CD14-positive monocyte (primary cell): Measurements from ENCODE around the gene AARS2. TPM values are rescaled to one million over a fixed set of nuclear protein-coding genes. Genes with fewer than 3 reads are reported as not detected.
A peak's percentile ranks its signal among the peaks of the same experiment; 100 is the strongest.

Source experiments
- DNase-seq, 3 donors: peaks; one replicate each; pipeline ENCODE4 v3.0.0-alpha.2; 2011 to 2022
- H2AFZ ChIP-seq: 2 replicates; pipeline ENCODE4 v1.6.0; 2012; ENCODE audit warnings: mild to moderate bottlenecking, low read depth, low read length, inconsistent platforms; ENCODE audit not compliant: insufficient read depth, poor library complexity, severe bottlenecking
- H3K27ac ChIP-seq, 2 donors: 1 replicate in 1 of 2; 2 replicates in 1 of 2; pipeline ENCODE4 v1.5.1; 2012 to 2013; ENCODE audit warnings: low read length in 2 of 2, control low read depth in 1 of 2, inconsistent platforms in 1 of 2, low read depth in 1 of 2, mild to moderate bottlenecking in 1 of 2
- H3K27me3 ChIP-seq, 2 donors: one replicate each; pipeline versions ENCODE4 v1.6.0 to v1.6.1; 2011 to 2013; ENCODE audit warnings: low read length in 2 of 2; ENCODE audit not compliant: control insufficient read depth in 2 of 2, insufficient read depth in 2 of 2
- H3K36me3 ChIP-seq, 2 donors: replicated peaks in 1 of 2; 1 replicate in 1 of 2; 2 replicates in 1 of 2; pipeline versions ENCODE4 v1.5.1 to v1.6.1; 2012 to 2013; ENCODE audit warnings: low read length in 2 of 2, control low read depth in 1 of 2, inconsistent platforms in 1 of 2, mild to moderate bottlenecking in 1 of 2; ENCODE audit not compliant: insufficient read depth in 2 of 2, control insufficient read depth in 1 of 2
- H3K4me1 ChIP-seq, 2 donors: 1 replicate in 1 of 2; 2 replicates in 1 of 2; pipeline versions ENCODE4 v1.5.1 to v1.6.1; 2012 to 2013; ENCODE audit warnings: low read length in 2 of 2, control low read depth in 1 of 2, inconsistent platforms in 1 of 2, mild to moderate bottlenecking in 1 of 2, moderate library complexity in 1 of 2; ENCODE audit not compliant: insufficient read depth in 2 of 2, control insufficient read depth in 1 of 2
- H3K4me2 ChIP-seq: replicated peaks from 2 replicates; pipeline ENCODE3; 2012; ENCODE audit warnings: low read length, moderate library complexity, mild to moderate bottlenecking; ENCODE audit not compliant: poor library complexity, severe bottlenecking; ENCODE audit errors: extremely low read depth
- H3K4me3 ChIP-seq, 3 experiments: fragments of 200-600 bp in 1 of 3; sonication (generic) in 1 of 3; replicated peaks in 1 of 3; 1 replicate in 2 of 3; 2 replicates in 1 of 3; pipeline ENCODE4 v1.5.1; 2011 to 2013; ENCODE audit warnings: low read length in 3 of 3, mild to moderate bottlenecking in 3 of 3, control low read depth in 2 of 3, low read depth in 2 of 3, inconsistent platforms in 1 of 3, moderate library complexity in 1 of 3
- H3K79me2 ChIP-seq: 2 replicates; pipeline ENCODE4 v1.6.0; 2012; ENCODE audit warnings: mild to moderate bottlenecking, control low read depth, inconsistent platforms, low read length, moderate library complexity; ENCODE audit not compliant: insufficient read depth
- H3K9ac ChIP-seq: 2 replicates; pipeline ENCODE4 v1.6.0; 2017; ENCODE audit warnings: low read length, mild to moderate bottlenecking; ENCODE audit not compliant: insufficient read depth, poor library complexity, severe bottlenecking
- H3K9me3 ChIP-seq, 2 donors: replicated peaks in 1 of 2; 1 replicate in 1 of 2; 2 replicates in 1 of 2; pipeline versions ENCODE4 v1.5.1 to v1.6.1; 2012 to 2013; ENCODE audit warnings: low read length in 2 of 2, control low read depth in 1 of 2; ENCODE audit not compliant: control insufficient read depth in 1 of 2, insufficient read depth in 1 of 2
- H4K20me1 ChIP-seq: 2 replicates; pipeline ENCODE4 v1.6.0; 2012; ENCODE audit warnings: mild to moderate bottlenecking, low read length, control low read depth, moderate library complexity; ENCODE audit not compliant: insufficient read depth
- H3K27ac Mint-ChIP-seq, 7 donors: one replicate each; pipeline ENCODE4 v1.8.0; 2020; ENCODE audit warnings: mild to moderate bottlenecking in 7 of 7, mixed read lengths in 7 of 7, moderate library complexity in 6 of 7, inconsistent platforms in 2 of 7
- H3K27me3 Mint-ChIP-seq, 3 donors: one replicate each; pipeline ENCODE4 v1.8.0; 2021 to 2022; ENCODE audit warnings: low read depth in 3 of 3, mild to moderate bottlenecking in 3 of 3, mixed read lengths in 3 of 3, moderate library complexity in 3 of 3, inconsistent platforms in 1 of 3
- H3K36me3 Mint-ChIP-seq, 2 donors: one replicate each; pipeline ENCODE4 v1.8.0; 2020; ENCODE audit warnings: mixed read lengths in 2 of 2, inconsistent platforms in 1 of 2, mild to moderate bottlenecking in 1 of 2
- H3K4me1 Mint-ChIP-seq: one replicate; pipeline ENCODE4 v1.8.0; 2020; ENCODE audit warnings: mild to moderate bottlenecking, mixed read lengths
- H3K4me3 Mint-ChIP-seq, 2 donors: one replicate each; pipeline ENCODE4 v1.8.0; 2020; ENCODE audit warnings: mild to moderate bottlenecking in 2 of 2, mixed read lengths in 2 of 2, moderate library complexity in 1 of 2
- H3K9me3 Mint-ChIP-seq, 7 donors: one replicate each; pipeline ENCODE4 v1.8.0; 2020 to 2022; ENCODE audit warnings: mixed read lengths in 7 of 7, mild to moderate bottlenecking in 6 of 7, moderate library complexity in 6 of 7, inconsistent platforms in 2 of 7
- WGBS: methylation state at CpG from one replicate; pipeline ENCODE4 v1.1.5; 2013; ENCODE audit warnings: missing lambda C conversion rate; ENCODE audit not compliant: insufficient coverage; 5-methylcytosine and 5-hydroxymethylcytosine counted together
- intact Hi-C, 2 donors: fragments of 100-400 bp; cut with micrococcal nuclease; formaldehyde crosslinking; loops; one replicate each; pipeline versions ENCODE4 v1.15.0 to v1.15.1; 2023
- polyA plus RNA-seq, 3 donors: library from polyadenylated mRNA; depleted of rRNA in 1 of 3; unstranded in 2 of 3; stranded (reverse) in 1 of 3; fragments of 300-500 nt in 2 of 3; fragments of >200 nt in 1 of 3; fragmentation: Illumina TruSeq in 2 of 3; gene quantifications; 1 replicate in 2 of 3; 2 replicates in 1 of 3; pipeline ENCODE4 v1.2.3, GENCODE V29; 2012 to 2021
- TF ChIP-seq, protein P1 (sequence below): fragments of 200-600 bp; IDR thresholded peaks from one replicate; pipeline ENCODE4 v1.8.0; 2022; ENCODE audit warnings: antibody characterized with exemption, mild to moderate bottlenecking

Gene AARS2
- polyA plus RNA-seq, 3 donors, result 1.8 to 4.5 (median 3.2) TPM

DNA sequence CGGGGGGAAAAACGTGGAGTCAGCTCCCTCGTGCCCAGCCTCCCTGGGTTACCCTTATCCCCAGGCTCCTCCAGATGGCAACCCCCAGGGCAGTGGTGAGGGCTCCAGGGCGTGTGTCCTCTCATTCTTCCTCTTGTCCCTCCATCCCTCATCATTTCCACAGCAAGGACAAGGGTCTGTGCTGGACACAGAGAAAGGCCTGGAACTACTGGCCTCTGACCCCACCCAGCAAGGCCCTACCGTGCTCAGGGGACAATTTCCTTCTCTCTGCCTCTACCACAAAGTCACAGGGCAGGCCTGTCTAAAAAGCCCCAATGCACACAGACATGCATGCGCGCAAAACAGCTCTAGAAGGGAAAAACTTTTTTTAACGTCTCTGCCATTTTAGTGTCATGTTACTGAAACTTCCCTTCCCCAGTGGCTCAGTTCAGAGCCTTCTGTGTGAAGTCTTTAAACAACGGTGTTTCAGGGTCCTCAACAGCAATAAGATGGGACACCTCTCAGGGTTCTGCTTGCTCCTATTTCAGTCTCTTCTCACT is 54.8 kb downstream of the AARS2 start:
- H3K27ac ChIP-seq, result peak overlapping the region; percentile 66 to 69
- peak overlapping the region; percentile 99 for H3K4me2 ChIP-seq
- H3K36me3 ChIP-seq, result peaks cover 63 to 76% of the 10 kb centered on the region in 2 donors
- peaks cover 67% of the 10 kb centered on the region for H3K4me1 Mint-ChIP-seq
- no peaks in the 10 kb centered on the region for H3K9me3 ChIP-seq
- WGBS, result 88% methylated on average over 9 of the region's 9 CpGs
- DNase-seq, result no peak
- H2AFZ ChIP-seq, result no peak overlapping the region
- H4K20me1 ChIP-seq, result peaks cover 97% of the 10 kb centered on the region
- TF ChIP-seq, protein P1, sequence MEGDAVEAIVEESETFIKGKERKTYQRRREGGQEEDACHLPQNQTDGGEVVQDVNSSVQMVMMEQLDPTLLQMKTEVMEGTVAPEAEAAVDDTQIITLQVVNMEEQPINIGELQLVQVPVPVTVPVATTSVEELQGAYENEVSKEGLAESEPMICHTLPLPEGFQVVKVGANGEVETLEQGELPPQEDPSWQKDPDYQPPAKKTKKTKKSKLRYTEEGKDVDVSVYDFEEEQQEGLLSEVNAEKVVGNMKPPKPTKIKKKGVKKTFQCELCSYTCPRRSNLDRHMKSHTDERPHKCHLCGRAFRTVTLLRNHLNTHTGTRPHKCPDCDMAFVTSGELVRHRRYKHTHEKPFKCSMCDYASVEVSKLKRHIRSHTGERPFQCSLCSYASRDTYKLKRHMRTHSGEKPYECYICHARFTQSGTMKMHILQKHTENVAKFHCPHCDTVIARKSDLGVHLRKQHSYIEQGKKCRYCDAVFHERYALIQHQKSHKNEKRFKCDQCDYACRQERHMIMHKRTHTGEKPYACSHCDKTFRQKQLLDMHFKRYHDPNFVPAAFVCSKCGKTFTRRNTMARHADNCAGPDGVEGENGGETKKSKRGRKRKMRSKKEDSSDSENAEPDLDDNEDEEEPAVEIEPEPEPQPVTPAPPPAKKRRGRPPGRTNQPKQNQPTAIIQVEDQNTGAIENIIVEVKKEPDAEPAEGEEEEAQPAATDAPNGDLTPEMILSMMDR, result no peak
- no peaks in the 10 kb centered on the region for H3K9me3 Mint-ChIP-seq
- peaks cover 66 to 76% of the 10 kb centered on the region in 2 donors for H3K36me3 Mint-ChIP-seq
- H3K27ac Mint-ChIP-seq, result peak overlapping the region; percentile 83 to 97 (median 91)
- H3K79me2 ChIP-seq, result peaks cover 37% of the 10 kb centered on the region
- H3K4me3 Mint-ChIP-seq, result peak overlapping the region; percentile 79 to 87
- H3K27me3 ChIP-seq, result no peaks in the 10 kb centered on the region
- peaks cover 41 to 64% of the 10 kb centered on the region in 2 donors for H3K4me1 ChIP-seq
- peak overlapping the region in 1 of 3 experiments; percentile 85 for H3K4me3 ChIP-seq
- intact Hi-C loops, result loop anchor here (5.0 kb wide), 3 partner anchors 36 to 161 kb away; partner anchors contain the start of gene SLC29A1 (in 2 of the 2)
- H3K27me3 Mint-ChIP-seq, result peaks cover 0 to 6% (median 2%) of the 10 kb centered on the region in 3 donors
- no peak overlapping the region for H3K9ac ChIP-seq

DNA sequence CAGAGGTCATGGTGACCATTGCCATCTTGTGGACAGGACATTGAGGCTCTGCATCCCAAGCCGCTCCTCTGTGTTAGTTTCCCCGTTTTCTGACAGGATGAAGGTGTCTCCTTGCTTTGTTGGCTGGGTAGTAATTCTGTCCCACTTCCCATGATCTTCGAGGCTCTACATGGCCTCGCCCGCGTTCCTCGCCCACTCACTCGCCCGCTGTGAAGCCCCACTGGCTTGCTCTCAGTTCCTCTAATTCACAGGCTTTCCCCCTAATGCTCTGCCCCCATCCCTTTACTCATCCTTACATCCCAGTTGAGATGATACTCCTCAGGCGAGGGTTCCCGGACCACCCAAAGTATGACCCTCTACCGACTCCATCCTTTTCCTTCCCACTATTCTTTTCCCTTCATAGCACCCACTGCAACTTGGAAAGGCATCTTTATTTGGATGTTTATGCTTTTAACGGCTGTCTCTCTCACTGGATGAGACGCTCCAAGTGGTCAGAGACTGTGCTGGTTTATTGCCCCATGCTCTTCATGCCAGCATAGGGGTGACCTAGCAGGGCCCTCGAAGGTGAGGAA is 55.3 kb downstream of the AARS2 start:
- Mint-ChIP-seq H3K4me1 (peaks cover 64% of the 10 kb centered on the region), H3K36me3 (peaks cover 72 to 77% of the 10 kb centered on the region in 2 donors), H3K9me3 (no peaks in the 10 kb centered on the region), H3K4me3 (peak overlapping the region; percentile 79 to 87), H3K27ac (peak overlapping the region; percentile 83 to 97 (median 91)), H3K27me3 (peaks cover 0 to 6% (median 2%) of the 10 kb centered on the region in 3 donors)
- Histone ChIP-seq H2AFZ (no peak overlapping the region), H3K4me2 (peak overlapping the region; percentile 99), H3K4me3 (peak overlapping the region; percentile 24 to 85 (median 29)), H3K27me3 (no peaks in the 10 kb centered on the region), H3K36me3 (peaks cover 68 to 81% of the 10 kb centered on the region in 2 donors), H3K27ac (peak overlapping the region; percentile 66 to 69), H3K9ac (peak overlapping the region; percentile 77), H4K20me1 (peaks cover 97% of the 10 kb centered on the region), H3K79me2 (peaks cover 31% of the 10 kb centered on the region), H3K4me1 (peaks cover 35 to 59% of the 10 kb centered on the region in 2 donors), H3K9me3 (no peaks in the 10 kb centered on the region)
- 33% methylated on average over 14 of the region's 15 CpGs for WGBS
- intact Hi-C loops, result loop anchor here (5.0 kb wide), 3 partner anchors 36 to 161 kb away; partner anchors contain the start of gene SLC29A1 (in 2 of the 2)
- TF ChIP-seq, protein P1, result peak; percentile 56
- DNase-seq, result no peak
